ENCODE data around the gene OR13C8. TPM values are rescaled to one million over a fixed set of nuclear protein-coding genes. Genes with fewer than 3 reads are reported as not detected.

OR13C8 gene
- total and polyA plus RNA-seq, 2 donors (not counting 3 experiments of a cell fraction or from before 2014, with no cell fraction given) = not detected

DNA sequence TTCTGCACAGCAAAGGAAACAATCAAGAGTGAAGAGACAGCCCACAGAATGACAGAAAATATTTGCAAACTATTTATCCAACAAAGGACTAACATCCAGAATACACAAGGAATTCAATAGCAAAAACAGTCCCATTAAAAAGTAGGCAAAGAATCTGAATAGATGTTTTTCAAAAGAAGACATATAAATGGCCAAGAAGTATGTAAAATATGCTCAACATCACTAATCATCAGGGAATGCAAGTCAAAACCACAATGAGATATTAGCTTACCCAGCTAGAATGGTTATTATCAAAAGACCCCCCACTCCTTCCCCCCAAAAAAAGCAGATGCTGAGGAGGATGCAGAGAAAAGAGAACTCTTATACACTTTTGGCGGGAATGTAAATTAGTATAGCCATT, 13.4 kb upstream of the OR13C8 start:
- Histone ChIP-seq H2AFZ (ENCODE audit: low read depth, low read length) (no peak overlapping the region), H3K9me3 (replicated peaks; ENCODE audit: control insufficient read depth, insufficient read depth, low read length) (no peaks in the 10 kb centered on the region), H3K79me2 (ENCODE audit: control insufficient read depth, insufficient read depth, low read length) (no peaks in the 10 kb centered on the region), H3K27ac (ENCODE audit: insufficient read depth, low read depth, low read length) (no peak overlapping the region), H3K4me3 (replicated peaks in 1 of 3; ENCODE audit: insufficient read depth in 1 of 3, low read depth in 1 of 3, low read length in 3 of 3) (no peak overlapping the region), H3K4me1 (ENCODE audit: control insufficient read depth, extremely low read depth, insufficient read depth, low read length) (no peaks in the 10 kb centered on the region), H3K4me2 (ENCODE audit: insufficient read depth, low read length) (no peak overlapping the region), H3K9me1 (replicated peaks; ENCODE audit: control insufficient read depth, extremely low read depth, insufficient read depth, low read length) (no peaks in the 10 kb centered on the region), H3K36me3 (ENCODE audit: control insufficient read depth in 2 of 2, extremely low read depth in 1 of 2, insufficient read depth in 2 of 2, low read length in 2 of 2) (no peaks in the 10 kb centered on the region), H3K9ac (replicated peaks; ENCODE audit: extremely low read depth, insufficient read depth, low read length) (no peak overlapping the region), H4K20me1 (replicated peaks; ENCODE audit: control insufficient read depth, extremely low read depth, insufficient read depth, low read length) (no peaks in the 10 kb centered on the region), H3K27me3 (ENCODE audit: control insufficient read depth in 2 of 2, insufficient read depth in 2 of 2, low read length in 2 of 2) (no peaks in the 10 kb centered on the region)
- TF ChIP-seq FOS (IDR thresholded peaks at IDR 0.05; ENCODE audit: borderline replicate concordance, insufficient read depth, low read length) (no peak), JUN (IDR thresholded peaks at IDR 0.05; ENCODE audit: borderline replicate concordance, insufficient read depth, insufficient read length, low read depth) (no peak), POLR2AphosphoS5 (IDR thresholded peaks at IDR 0.05; ENCODE audit: insufficient read depth, low read depth, low read length) (no peak), MYC (IDR thresholded peaks at IDR 0.05; ENCODE audit: low read depth, low read length) (no peak), POLR2A (IDR thresholded peaks at IDR 0.05; ENCODE audit: low read depth, low read length) (no peak), GATA2 (IDR thresholded peaks at IDR 0.05; ENCODE audit: insufficient read depth, insufficient read length, low read depth, low read length) (no peak), EZH2 (IDR thresholded peaks at IDR 0.05; ENCODE audit: borderline replicate concordance, low read depth, low read length, severe bottlenecking) (no peak)
- TF ChIP-seq, protein P1, sequence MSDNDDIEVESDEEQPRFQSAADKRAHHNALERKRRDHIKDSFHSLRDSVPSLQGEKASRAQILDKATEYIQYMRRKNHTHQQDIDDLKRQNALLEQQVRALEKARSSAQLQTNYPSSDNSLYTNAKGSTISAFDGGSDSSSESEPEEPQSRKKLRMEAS (IDR thresholded peaks at IDR 0.05; ENCODE audit: insufficient read depth, insufficient read length) = no peak
- TF ChIP-seq, protein P2, sequence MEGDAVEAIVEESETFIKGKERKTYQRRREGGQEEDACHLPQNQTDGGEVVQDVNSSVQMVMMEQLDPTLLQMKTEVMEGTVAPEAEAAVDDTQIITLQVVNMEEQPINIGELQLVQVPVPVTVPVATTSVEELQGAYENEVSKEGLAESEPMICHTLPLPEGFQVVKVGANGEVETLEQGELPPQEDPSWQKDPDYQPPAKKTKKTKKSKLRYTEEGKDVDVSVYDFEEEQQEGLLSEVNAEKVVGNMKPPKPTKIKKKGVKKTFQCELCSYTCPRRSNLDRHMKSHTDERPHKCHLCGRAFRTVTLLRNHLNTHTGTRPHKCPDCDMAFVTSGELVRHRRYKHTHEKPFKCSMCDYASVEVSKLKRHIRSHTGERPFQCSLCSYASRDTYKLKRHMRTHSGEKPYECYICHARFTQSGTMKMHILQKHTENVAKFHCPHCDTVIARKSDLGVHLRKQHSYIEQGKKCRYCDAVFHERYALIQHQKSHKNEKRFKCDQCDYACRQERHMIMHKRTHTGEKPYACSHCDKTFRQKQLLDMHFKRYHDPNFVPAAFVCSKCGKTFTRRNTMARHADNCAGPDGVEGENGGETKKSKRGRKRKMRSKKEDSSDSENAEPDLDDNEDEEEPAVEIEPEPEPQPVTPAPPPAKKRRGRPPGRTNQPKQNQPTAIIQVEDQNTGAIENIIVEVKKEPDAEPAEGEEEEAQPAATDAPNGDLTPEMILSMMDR (IDR thresholded peaks at IDR 0.05; ENCODE audit: extremely low read depth in 1 of 2, insufficient read depth in 1 of 2, low read depth in 1 of 2, low read length in 2 of 2) = no peak
- FAIRE-seq (no peak), DNase-seq (ENCODE audit: low read depth, low spot score) (no peak)
- dilution Hi-C loops (cut with MboI; ENCODE audit: extremely low pct_ligation_motif_present, low sequenced_read_pairs) (no loop called here), intact Hi-C loops (cut with micrococcal nuclease) (no loop called here)
- ChIA-PET POLR2A (no interaction called here), CTCF (no interaction called here)
- no TSS peak for BruUV-seq (replicated peaks)

Measured in endothelial cell of umbilical vein (primary cell).